NCI-H748 (cell line): ENCODE results near the gene GJB2.

Experiments used
- DNase-seq: peaks from one replicate; lab custom pipeline; 2025; ENCODE audit not compliant: unreplicated experiment; lab: John Stamatoyannopoulos, UW

The GJB2 gene

DNA sequence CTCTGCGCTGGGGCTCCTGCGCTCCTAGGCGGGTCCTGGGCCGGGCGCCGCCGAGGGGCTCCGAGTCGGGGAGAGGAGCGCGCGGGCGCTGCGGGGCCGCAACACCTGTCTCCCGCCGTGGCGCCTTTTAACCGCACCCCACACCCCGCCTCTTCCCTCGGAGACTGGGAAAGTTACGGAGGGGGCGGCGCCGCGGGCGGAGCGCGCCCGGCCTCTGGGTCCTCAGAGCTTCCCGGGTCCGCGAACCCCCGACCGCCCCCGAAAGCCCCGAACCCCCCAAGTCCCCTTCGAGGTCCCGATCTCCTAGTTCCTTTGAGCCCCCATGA, at the start of gene GJB2:
Gene GJB2 (minus strand): TSS at position 103 of the 326 bp plus-strand sequence. CDS start 3,357 bp downstream, outside the sequence.
- peak; percentile 61 for DNase-seq

DNA sequence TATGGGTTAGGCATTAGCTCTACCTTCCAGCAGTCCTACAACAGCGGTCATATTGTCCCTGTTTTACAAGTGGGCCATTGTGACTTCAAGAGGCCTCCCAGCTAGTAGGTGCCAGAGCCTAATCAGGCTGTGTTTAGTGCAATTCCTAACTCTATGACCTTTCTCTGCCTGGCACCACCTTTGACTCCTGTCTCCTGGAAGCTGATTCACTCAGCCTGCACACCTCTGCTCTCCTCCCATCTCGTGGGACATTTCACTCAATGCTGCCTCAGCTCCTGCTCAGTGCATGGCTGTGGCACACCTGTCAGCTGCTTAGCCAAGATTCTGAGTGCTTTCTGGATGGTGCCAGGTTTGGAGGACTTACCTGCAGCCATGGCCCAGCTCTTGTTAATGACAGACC, 48.9 kb upstream of the GJB2 start:
- no peak for DNase-seq

DNA sequence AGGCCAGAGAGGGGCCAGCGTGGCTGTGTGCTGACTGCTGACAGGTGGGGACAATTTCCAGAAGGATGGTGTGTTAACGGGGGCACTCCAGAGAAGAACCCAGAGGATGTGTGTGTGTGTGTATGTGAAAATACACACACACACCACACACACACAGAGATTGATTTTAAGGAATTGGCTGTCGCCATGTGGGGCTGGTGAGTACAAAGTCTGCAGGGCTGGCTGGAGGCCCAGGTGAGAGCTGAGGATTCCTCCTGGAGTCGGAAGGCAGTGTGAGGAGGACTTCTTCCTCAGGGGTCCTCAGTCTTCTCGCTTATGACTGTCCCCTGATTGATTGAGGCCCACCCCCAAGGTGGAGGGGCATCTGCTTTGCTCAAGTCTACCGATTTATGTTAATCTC, 47.0 kb upstream of the GJB2 start:
- no peak for DNase-seq

DNA sequence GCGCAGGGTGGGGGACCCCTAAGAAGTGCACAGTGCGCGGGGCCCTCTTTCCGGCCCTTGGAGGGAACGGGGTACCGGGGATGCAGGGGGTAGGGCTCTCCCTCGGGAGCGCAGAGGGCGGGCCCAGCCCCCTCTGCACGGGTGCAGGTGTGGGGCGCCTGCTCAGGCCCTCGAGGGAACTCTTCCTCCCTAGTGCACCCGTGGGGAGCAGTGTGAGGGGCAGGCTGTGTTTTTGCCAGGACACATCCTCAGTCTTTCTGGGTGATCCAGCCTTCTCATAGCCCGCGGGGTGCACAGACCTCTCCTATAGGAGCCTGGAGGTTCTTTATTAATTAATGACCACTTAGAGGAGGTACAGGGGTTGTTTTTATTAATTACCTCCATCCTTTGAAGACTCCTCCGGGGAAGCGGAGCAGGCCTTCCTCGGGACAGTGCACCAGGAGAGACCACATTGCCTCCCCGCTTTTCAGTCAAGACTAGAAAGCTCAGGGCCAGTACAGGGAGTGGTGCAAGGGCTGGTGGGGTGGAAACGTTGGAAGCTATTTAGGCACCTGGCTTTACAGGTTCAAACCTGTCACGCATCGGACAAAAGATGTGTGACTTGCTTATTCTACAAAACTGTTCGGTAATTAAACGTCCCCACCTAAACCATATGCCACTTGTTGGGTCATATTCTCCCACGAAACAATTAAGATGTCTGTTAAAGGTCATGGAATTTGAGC, 40.0 kb upstream of the GJB2 start:
- no peak for DNase-seq

DNA sequence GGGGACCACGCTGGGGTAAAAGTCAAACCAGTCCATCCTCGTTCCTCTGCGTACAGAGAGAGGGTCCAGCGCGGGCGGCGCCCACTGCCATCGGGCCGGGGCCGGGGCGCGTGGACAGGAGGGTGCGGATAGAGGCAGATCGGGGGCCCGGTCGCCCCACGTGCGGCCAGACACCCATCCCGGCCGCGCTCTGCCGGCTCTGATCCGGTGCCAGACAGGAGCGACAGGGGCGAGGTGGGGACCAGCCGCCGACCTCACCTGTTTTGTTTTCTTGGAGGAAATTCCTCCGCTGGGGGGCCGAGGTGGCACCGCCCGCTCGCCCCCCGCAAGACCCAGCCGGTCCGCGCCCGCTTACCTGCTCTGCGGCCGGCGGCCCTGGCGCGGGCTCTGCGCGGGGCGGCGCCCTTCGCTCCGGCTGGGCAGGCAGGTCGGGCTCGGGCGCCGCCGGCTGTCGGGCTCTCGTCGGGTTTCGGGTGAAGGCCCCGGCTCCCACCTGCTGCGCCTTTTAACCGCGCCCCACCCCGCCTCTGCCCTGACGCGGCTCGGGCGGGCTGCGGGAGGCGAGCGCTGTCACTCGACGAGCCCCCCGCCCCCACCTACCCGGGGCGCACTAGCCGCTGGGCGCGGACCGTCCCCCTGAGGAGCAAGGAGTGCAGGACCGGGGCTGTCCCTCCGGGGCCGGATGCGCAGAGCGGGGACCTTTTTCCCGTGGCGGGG, 39.3 kb upstream of the GJB2 start, which contains the start of gene GJB6:
Gene GJB6 (minus strand): TSS at position 481 of the 717 bp plus-strand sequence. CDS start 8,839 bp downstream, outside the sequence.
- DNase-seq: peak; percentile 80

DNA sequence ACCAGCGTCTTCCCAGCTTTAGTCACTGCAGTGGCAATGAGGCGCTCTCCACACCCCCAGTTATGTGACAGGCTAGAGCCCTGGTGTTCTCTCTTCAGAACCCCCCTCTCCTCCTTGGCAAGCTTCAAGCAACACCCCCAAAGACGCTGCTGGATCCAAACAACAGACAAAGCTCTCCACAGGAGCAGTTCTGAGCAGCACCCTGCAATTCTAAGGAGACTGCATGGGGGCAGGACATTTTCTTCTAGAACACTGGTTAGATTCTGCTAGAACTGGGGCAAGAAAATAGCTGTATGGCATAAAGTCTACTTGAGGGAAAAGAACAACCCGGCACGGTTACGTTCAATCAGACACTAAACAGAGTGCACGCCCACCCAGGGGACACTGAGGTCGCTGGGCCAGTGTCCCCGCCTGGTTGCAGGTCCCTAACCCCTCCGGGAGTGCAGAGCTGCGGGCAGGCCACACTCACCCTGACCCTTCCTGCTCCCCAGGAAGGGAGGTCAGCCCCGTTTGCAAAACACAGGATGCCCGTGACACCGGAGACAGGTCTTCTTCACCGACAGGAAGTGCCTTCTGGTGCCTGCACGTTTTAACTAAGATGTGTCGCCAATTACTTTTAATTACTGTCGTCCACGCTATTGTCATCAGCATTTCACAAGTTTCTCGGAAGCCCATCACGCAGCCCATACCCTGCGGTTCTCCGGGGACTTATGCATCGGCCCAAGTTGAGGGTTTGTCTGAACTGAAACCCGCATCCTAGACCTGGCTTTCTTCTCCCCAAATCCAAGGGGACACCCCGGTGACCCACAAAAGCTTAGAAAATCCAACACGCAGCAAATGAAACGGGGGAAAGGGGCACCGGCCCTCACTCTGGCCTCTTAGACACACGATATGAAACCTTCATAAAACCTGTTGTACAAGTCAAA, 38.4 kb upstream of the GJB2 start:
- peak; percentile 52 for DNase-seq

DNA sequence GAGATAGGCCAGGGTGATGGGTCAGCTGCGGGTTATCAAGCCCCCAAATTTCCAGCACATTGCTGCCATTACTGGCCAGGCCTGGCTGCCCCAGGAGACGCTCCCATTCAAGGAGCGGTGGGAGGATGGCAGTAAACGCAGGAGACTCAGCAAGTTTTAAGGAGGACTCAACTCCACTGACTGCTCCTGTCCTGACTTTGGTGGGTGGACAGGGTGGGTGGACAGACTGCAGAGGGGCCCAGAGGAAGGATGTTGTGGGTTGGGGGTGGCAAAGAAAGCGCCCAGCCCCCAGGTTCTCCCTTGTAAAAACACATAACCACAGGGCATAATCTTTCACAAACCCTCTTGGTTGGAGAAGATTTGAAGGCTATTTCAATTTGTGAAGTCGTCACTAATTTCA, 35.0 kb upstream of the GJB2 start:
- DNase-seq: no peak

DNA sequence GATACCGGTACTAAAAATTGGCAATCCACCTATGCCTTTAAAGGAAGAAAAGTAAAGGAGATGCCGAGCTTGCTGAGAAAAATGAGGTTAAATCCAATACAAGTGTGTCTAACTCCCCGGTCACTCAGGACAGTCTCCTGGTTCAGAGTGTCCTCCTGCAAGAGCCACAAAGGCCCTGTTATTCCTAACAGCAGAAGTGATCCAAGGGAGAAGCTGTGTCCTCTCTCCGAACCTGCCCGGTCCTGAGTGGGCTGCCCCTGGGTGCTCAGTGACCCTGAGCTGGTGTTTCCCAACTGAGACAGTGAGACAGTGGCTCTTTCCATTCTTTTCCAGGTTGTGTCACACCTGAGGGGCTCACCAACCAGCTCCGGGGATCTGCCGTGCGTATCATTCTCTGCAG, 34.5 kb upstream of the GJB2 start:
- DNase-seq: no peak

DNA sequence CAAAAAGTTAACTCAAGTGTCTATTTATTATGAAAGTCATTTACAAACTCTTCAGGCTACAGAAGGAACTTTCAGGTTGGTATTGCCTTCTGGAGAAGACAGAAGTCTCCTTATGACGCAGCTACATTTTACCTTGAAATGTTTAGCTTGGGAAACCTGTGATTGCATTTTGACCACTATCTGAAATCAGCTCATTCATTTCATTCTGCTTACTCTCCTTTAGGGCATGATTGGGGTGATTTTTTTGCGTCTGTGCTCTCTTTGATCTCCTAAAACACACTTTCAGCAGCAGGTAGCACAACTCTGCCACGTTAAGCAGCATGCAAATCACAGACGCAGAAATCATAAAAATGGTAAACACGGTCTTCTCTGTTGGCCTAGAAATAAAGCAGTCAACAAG, 29.8 kb upstream of the GJB2 start:
- DNase-seq: no peak

DNA sequence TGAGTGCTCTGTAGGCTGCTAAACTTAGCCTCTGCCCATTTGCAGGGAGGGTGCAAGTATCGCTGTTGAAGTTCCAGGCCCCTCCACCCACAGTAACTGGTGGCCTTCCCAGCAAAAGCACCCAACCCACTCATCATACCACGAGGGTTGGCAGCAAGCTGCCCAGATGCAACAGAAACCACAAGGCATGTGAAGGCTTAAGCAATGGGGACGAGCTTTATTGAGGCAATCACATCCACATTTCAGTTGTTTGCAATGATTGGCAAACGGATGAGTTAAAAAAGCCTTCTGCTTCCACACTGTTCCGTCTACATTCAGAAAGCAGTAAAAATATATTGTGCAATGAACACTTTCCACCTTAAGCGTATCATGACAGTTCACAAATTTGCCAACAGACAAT, 29.0 kb upstream of the GJB2 start:
- DNase-seq: no peak

DNA sequence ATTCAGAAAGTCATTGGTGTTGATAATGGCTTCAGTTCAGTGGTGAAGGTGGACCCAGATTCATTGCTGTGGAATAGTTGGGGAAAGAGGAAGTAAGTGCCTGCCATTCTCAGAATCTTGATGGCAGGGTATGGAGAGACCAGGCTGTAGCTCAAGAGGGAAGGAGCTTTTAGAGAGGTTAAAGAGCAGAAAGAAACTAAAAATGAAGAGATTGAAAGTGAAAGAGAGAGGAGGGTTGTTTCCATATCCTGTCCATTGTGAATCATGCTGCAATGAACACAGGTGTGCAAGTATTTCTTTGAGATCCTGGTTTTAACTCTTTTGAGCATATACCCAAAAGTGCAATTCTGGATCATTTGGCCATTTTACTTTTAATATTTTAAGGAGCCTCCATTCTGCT, 26.8 kb upstream of the GJB2 start:
- no peak for DNase-seq

DNA sequence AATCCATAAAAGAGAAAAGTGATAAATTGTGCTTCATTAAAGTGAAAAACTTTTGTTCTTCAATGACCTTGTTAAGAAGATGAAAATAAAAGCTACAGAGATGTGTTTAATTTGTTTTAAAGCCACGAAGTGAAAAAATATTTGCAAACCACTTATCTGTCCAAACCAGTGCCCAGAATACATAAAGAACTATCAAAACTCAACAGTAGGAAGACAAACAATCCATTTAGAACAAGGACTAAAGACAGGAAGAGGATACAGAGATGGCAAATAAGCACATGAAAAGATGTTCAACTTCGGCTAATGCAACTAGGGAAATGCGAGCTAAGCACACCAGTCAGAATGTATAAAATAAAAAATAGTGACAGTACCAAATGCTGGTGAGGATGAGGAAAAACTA, 24.4 kb upstream of the GJB2 start:
- peak; percentile 90 for DNase-seq

DNA sequence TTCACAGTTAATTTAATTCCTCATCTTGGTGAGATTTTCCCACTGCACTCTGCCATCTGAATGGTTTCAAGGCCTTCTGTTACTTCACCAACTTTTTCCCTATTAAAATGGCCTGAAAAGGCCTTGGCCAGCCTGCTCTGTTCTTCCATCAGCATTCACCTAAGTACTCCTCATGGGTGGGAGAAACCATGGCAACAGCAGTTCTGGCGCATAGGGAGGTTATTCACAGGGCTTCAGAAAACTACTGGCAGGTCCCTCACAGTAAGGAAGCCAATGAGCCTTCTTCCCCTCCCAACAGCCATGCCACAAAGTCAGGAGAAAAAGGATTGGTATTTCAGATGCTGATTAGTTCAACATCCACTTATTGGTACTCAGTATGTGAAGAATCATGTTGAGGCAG, 17.2 kb upstream of the GJB2 start:
- DNase-seq: peak; percentile 70

DNA sequence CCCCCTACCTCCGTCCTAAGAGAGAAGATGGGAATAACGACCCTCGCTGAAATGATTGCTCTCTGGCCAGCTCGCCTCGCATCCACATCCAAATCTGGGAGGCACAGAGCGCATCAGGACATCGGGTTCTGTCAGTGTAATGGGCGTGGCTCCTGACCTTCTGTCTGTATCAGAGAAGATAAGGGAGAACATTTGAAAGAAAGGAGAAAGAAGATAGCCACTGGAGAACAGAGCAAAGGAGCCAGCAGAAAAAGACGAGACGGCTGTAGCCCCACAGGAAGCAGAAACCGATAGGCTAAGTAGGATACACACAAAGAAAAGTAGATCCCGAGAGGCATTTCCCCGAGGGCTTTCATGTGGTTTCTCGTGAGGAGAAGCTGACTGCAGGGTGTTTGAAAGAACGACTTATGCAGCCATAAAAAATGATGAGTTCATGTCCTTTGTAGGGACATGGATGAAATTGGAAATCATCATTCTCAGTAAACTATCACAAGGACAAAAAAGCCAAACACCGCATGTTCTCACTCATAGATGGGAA, 14.0 kb upstream of the GJB2 start:
- DNase-seq: no peak

DNA sequence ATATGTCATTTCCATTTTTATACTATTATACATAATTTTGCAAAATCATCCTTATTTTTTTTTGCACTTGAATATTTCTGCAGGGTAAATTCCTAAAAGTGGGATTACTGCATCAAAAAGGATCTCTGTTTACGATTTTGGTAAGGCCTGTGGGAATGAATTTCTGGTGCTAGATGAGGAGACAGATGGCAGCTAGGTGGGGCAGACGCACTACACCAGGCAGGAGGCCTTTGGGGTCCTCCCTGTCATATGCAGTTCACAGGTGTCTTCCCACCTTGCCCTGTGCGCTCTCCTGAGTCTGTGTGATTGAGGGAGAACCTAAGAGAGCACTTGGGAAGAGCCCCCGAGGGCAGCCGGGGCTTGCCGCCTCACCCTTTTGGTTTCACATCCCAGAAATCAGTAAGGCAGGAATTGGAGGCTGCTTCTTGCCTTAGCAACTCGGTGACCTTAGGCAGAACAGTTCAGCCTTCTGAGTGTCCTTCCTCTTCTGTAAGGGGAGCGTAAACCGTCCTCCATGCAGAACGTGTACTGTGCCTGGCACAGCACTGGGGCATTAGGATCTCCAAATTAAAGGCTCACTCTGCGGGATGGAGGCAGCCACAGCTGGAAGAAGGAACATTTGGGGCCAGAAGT, 13.4 kb upstream of the GJB2 start:
- peak; percentile 38 for DNase-seq

DNA sequence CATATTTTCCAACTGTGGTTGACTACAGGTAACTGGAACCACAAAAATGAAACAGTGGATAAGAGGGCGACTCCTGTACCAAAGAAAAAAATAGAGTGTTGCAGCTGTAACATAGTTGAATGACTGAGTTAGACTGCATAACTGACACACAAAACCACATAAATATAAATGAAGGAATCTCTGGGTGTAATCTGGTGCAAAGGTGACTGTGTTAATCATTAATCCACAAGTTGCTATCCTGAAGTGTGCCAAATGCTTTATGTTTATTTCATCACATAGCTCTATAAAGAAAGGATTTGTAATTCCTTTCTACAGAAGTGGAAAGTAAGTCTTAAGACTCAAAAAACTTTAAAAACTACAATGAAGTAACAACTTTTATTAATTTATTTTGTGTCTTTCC, 6.0 kb upstream of the GJB2 start:
- DNase-seq: no peak

DNA sequence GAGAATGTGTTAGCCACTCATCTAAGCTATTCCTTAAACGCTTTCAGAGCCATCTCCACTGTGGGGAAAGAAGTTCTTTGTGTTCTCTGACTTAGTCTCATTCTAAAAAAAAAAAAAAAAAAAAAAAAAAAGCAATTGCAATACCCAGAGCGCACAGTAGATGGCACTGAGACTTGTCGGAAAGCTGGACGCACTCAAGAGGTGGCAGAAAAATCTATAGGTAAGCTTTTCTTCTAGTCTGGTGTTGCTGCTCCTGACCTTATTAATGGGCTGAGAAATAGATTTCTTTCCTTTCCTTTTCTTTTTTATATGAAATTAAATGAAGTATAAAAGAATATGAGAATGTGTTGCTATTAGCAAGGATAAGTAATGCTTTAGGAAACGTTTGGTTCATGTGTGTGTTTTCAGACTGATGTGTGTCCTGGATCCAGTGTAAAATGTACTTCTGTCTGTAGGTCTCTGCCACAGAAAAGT, 4.7 kb upstream of the GJB2 start:
- peak; percentile 82 for DNase-seq

DNA sequence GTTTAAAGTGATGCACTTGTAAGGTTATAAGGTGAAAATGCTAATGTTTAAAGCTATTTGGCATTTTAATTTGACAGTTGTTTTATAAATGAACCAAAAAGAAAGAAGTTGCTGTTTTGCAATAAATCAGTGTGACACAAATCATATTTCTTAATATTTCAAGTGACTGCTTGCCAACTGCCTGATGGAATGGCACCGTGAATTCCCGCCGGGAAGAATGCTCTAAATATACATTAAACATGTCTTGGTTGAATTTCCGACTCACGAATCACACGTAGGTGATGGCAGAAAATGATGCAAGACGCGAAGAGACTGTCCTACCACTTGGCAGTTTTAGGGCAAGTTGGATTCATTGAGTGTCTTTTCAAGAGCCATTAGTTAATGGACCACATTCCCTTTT, 3.1 kb upstream of the GJB2 start:
- DNase-seq: no peak

DNA sequence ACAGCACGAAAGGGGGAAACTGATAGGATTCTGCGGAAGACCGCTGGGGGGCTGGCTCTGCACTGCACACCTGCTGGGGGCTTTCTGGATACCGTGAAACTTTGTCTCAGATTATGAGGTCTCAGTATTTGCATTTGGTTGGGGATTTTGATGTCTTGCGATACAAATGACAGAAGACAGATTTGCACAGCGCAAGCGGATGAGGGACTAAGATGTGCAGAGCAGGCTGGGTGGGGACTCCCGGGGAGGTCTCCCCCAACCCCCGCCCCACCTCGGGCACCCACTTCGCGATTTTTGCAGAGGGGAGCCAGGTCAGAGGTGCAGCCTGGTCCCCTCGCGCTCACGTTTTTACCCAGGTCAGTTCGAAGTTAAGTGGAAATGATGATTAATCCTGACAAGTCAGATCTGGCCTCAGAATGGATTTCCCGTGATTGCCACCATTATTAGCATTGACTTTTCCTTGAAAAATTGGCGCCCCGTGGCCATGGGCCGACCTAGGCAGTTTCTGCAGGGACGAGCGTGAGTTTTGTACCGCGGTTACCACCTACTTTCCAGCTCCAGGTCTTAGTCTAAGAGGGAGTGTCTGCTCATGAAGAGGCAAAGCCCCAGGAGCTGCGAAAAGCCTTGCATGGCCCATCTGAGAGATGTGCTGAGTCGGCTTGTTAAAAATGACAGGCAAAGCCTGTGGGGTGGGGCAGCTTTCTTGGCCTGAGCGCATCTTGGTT, 1.3 kb upstream of the GJB2 start:
- peak; percentile 57 for DNase-seq
